ENCODE measurements around the gene PDZD4.

The PDZD4 gene

GRCh38 chrX:153772316-153773217, 57.8 kb downstream of the PDZD4 start:
- no peak for DNase-seq (ENCODE audit: low read depth)

- DNase-seq (ENCODE audit: low read depth) = no peak
Measured at GRCh38 chrX:153771415-153772315, 58.7 kb downstream of the PDZD4 start.

GRCh38 chrX:153770601-153771414, 59.5 kb downstream of the PDZD4 start:
- no peak for DNase-seq (ENCODE audit: low read depth)

- DNase-seq (ENCODE audit: low read depth) = no peak
Measured at GRCh38 chrX:153769865-153770600, 60.3 kb downstream of the PDZD4 start.

- DNase-seq (ENCODE audit: low read depth) = no peak
Measured at GRCh38 chrX:153769158-153769864, 61.0 kb downstream of the PDZD4 start.

- DNase-seq (ENCODE audit: low read depth) = no peak
Measured at GRCh38 chrX:153768311-153769157, 61.8 kb downstream of the PDZD4 start.

GRCh38 chrX:153767674-153768055, 62.7 kb downstream of the PDZD4 start:
- DNase-seq (ENCODE audit: low read depth) = no peak

- DNase-seq (ENCODE audit: low read depth) = no peak
Measured at GRCh38 chrX:153766871-153767673, 63.3 kb downstream of the PDZD4 start.

GRCh38 chrX:153766098-153766817, 64.1 kb downstream of the PDZD4 start:
- no peak for DNase-seq (ENCODE audit: low read depth)

- no peak for DNase-seq (ENCODE audit: low read depth)
Measured at GRCh38 chrX:153765138-153766079, 64.9 kb downstream of the PDZD4 start.

GRCh38 chrX:153764786-153765137, 65.6 kb downstream of the PDZD4 start:
- DNase-seq (ENCODE audit: low read depth) = no peak

GRCh38 chrX:153763989-153764755, 66.2 kb downstream of the PDZD4 start, which contains the start of gene PLXNB3:
PLXNB3 (plus strand) TSS chrX:153764249; CDS start chrX:153765536, 1,287 bp downstream.
- no peak for DNase-seq (ENCODE audit: low read depth)

- DNase-seq (ENCODE audit: low read depth) = no peak
Measured at GRCh38 chrX:153763298-153763932, 66.9 kb downstream of the PDZD4 start.

GRCh38 chrX:153762626-153763173, 67.6 kb downstream of the PDZD4 start:
- no peak for DNase-seq (ENCODE audit: low read depth)

- no peak for DNase-seq (ENCODE audit: low read depth)
Measured at GRCh38 chrX:153761863-153762262, 68.5 kb downstream of the PDZD4 start.
